Measurements from ENCODE around the gene POLR3E. TPM values are rescaled to one million over a fixed set of nuclear protein-coding genes. Genes with fewer than 3 reads are reported as not detected.

The POLR3E gene
- polyA plus RNA-seq, 1 donor (not counting 4 experiments of a cell fraction or from before 2014, with no cell fraction given): 74.0 TPM

DNA sequence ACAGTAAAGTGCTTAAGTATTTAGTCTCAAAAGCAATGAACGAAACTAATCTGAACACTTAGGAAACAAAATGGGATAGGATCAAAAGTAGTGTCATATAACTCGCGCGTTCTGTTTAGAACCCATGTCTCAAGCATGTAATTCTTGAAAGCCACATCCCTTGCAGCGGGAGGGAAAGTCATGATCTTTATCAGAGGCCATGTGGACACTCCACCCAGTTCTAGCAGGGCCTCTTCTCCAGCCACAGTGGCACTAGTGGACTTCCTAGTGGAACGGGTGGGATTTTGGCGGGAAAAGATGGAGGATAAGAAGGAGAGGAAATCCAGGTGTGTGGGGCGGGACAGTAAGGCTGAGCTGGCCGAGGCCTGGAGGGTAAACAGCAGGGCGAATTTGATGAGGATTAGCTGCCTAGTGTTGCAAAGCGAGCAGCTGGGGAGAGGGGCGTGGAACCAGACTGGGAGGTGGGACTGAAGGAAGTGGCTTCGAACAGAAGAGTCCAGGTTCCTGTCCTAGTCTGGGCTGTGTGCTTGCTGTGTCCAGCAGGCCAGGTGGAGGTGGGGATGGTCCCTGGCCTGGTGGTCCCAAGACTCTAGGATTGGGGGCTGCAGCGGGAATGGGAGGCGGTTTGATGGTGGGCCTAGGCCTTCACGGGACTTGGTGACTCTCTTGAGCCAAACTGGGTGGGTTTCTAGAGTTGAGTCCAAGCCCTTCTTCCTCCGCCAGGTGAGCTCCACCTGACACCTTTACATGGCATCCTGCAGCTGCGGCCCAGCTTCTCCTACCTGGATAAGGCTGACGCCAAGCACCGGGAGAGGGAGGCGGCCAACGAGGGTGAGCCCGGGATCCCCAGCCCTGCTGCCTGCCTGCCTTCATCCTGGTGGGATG is 15.9 kb downstream of the POLR3E start:
- no peaks in the 10 kb centered on the region for H4K20me1 ChIP-seq (ENCODE audit: control insufficient read depth, extremely low read depth, insufficient read depth, low read length)
- no peaks in the 10 kb centered on the region for H3K79me2 ChIP-seq (ENCODE audit: control insufficient read depth, insufficient read depth, low read length)
- FAIRE-seq: no peak
- H3K4me3 ChIP-seq (ENCODE audit: control insufficient read depth in 2 of 3, extremely low read depth in 1 of 3, insufficient read depth in 2 of 3, low read depth in 1 of 3, low read length in 3 of 3): no peak overlapping the region
- no peak overlapping the region for H2AFZ ChIP-seq (ENCODE audit: control insufficient read depth, low read length)
- H3K9ac ChIP-seq (ENCODE audit: control insufficient read depth, extremely low read depth, insufficient read depth, low read length): no peak overlapping the region
- H3K9me1 ChIP-seq (ENCODE audit: control insufficient read depth, extremely low read depth, insufficient read depth, low read length): no peaks in the 10 kb centered on the region
- no peak overlapping the region for H3K4me2 ChIP-seq (ENCODE audit: control insufficient read depth, extremely low read depth, insufficient read depth, low read depth, low read length)
- no peak for DNase-seq (ENCODE audit: low read depth, low spot score)
- H3K36me3 ChIP-seq (ENCODE audit: control insufficient read depth in 2 of 2, extremely low read depth in 1 of 2, insufficient read depth in 2 of 2, low read length in 2 of 2): peaks cover 37 to 54% of the 10 kb centered on the region in 2 experiments
- H3K4me1 ChIP-seq (ENCODE audit: control insufficient read depth, extremely low read depth, insufficient read depth, low read length): peaks cover 27% of the 10 kb centered on the region
- no peak for TF ChIP-seq EZH2 (IDR thresholded peaks at IDR 0.05; ENCODE audit: low read length)
- TF ChIP-seq, protein P1, sequence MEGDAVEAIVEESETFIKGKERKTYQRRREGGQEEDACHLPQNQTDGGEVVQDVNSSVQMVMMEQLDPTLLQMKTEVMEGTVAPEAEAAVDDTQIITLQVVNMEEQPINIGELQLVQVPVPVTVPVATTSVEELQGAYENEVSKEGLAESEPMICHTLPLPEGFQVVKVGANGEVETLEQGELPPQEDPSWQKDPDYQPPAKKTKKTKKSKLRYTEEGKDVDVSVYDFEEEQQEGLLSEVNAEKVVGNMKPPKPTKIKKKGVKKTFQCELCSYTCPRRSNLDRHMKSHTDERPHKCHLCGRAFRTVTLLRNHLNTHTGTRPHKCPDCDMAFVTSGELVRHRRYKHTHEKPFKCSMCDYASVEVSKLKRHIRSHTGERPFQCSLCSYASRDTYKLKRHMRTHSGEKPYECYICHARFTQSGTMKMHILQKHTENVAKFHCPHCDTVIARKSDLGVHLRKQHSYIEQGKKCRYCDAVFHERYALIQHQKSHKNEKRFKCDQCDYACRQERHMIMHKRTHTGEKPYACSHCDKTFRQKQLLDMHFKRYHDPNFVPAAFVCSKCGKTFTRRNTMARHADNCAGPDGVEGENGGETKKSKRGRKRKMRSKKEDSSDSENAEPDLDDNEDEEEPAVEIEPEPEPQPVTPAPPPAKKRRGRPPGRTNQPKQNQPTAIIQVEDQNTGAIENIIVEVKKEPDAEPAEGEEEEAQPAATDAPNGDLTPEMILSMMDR (optimal IDR thresholded peaks at IDR 0.05 in 1 of 3, IDR thresholded peaks at IDR 0.05 in 1 of 3, conservative IDR thresholded peaks at IDR 0.05 in 1 of 3; ENCODE audit: extremely low read depth in 1 of 3, insufficient read depth in 2 of 3, low read length in 3 of 3): no peak
- H3K27ac ChIP-seq (ENCODE audit: control insufficient read depth, insufficient read depth, low read length): no peak overlapping the region
- dilution Hi-C loops (cut with MboI; ENCODE audit: extremely low pct_ligation_motif_present, low sequenced_read_pairs): no loop called here
- no peaks in the 10 kb centered on the region for H3K9me3 ChIP-seq (ENCODE audit: control insufficient read depth, low read depth, low read length)
- H3K27me3 ChIP-seq (ENCODE audit: control insufficient read depth, extremely low read depth, insufficient read depth, low read length): no peaks in the 10 kb centered on the region

DNA sequence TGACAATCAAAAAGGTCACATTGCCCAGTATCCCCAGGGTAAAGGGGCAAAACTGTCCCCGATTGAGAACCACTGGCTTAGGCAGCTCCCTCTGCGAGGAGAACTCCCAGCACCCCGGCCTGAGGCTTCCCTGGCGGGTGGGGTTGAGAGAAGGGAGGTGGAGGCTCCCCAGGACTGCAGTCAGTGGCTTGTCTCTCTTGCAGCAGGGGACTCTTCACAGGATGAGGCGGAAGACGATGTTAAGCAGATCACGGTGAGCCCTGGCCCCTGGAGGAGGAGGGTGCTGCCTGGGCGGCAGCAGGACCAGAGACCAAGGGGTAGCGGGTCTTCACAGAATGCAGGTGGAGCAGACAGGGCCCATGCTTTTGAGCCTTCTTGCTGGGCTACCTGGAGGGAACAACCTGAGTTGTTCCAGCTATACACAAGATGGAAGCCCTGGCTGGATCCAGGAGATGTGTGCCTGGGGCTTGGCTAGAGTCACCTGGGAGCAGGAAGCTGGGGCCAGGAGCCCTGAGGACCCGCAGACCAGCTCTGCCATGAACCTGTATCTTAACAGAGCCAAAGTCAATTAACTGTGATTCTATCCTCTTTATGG is 16.8 kb downstream of the POLR3E start:
- FAIRE-seq (no peak), DNase-seq (ENCODE audit: low read depth, low spot score) (no peak)
- peaks cover 35 to 52% of the 10 kb centered on the region in 2 experiments for H3K36me3 ChIP-seq (ENCODE audit: control insufficient read depth in 2 of 2, extremely low read depth in 1 of 2, insufficient read depth in 2 of 2, low read length in 2 of 2)
- H2AFZ ChIP-seq (ENCODE audit: control insufficient read depth, low read length): no peak overlapping the region
- TF ChIP-seq, protein P1 (optimal IDR thresholded peaks at IDR 0.05 in 1 of 3, IDR thresholded peaks at IDR 0.05 in 1 of 3, conservative IDR thresholded peaks at IDR 0.05 in 1 of 3; ENCODE audit: extremely low read depth in 1 of 3, insufficient read depth in 2 of 3, low read length in 3 of 3): no peak
- TF ChIP-seq EZH2 (IDR thresholded peaks at IDR 0.05; ENCODE audit: low read length): no peak
- H3K27ac ChIP-seq (ENCODE audit: control insufficient read depth, insufficient read depth, low read length): peak overlapping the region; percentile 74
- H3K4me3 ChIP-seq (ENCODE audit: control insufficient read depth in 2 of 3, extremely low read depth in 1 of 3, insufficient read depth in 2 of 3, low read depth in 1 of 3, low read length in 3 of 3): no peak overlapping the region
- dilution Hi-C loops (cut with MboI; ENCODE audit: extremely low pct_ligation_motif_present, low sequenced_read_pairs): no loop called here
- H3K27me3 ChIP-seq (ENCODE audit: control insufficient read depth, extremely low read depth, insufficient read depth, low read length): no peaks in the 10 kb centered on the region
- H3K9ac ChIP-seq (ENCODE audit: control insufficient read depth, extremely low read depth, insufficient read depth, low read length): peak overlapping the region; percentile 64
- no peaks in the 10 kb centered on the region for H3K9me3 ChIP-seq (ENCODE audit: control insufficient read depth, low read depth, low read length)
- no peaks in the 10 kb centered on the region for H3K9me1 ChIP-seq (ENCODE audit: control insufficient read depth, extremely low read depth, insufficient read depth, low read length)
- H3K79me2 ChIP-seq (ENCODE audit: control insufficient read depth, insufficient read depth, low read length): no peaks in the 10 kb centered on the region
- H3K4me2 ChIP-seq (ENCODE audit: control insufficient read depth, extremely low read depth, insufficient read depth, low read depth, low read length): peak overlapping the region; percentile 85
- no peaks in the 10 kb centered on the region for H4K20me1 ChIP-seq (ENCODE audit: control insufficient read depth, extremely low read depth, insufficient read depth, low read length)
- H3K4me1 ChIP-seq (ENCODE audit: control insufficient read depth, extremely low read depth, insufficient read depth, low read length): peaks cover 27% of the 10 kb centered on the region
